Upper lobe of left lung (tissue), 4 donors: ENCODE measurements around the gene ZNF652.

Experiments used
- CTCF ChIP-seq, 6 experiments: fragments of 450-650 bp in 4 of 6; fragments of 200-600 bp in 2 of 6; sonication (generic) in 2 of 6; IDR thresholded peaks; one replicate each; pipeline ENCODE4 v1.5.1; 2016 to 2019; ENCODE audit warnings: antibody characterized with exemption in 6 of 6
- EP300 ChIP-seq, 4 donors: sonication (generic); formaldehyde crosslinking; IDR thresholded peaks; one replicate each; pipeline ENCODE4 v1.5.1; 2017; ENCODE audit warnings: antibody characterized with exemption in 4 of 4, control low read depth in 2 of 4
- POLR2A ChIP-seq, 4 donors: fragments of 450-650 bp; IDR thresholded peaks; one replicate each; pipeline ENCODE4 v1.5.1; 2016 to 2017; ENCODE audit warnings: antibody characterized with exemption in 4 of 4, mild to moderate bottlenecking in 2 of 4
- POLR2AphosphoS5 ChIP-seq, 2 donors: sonication (generic); formaldehyde crosslinking; IDR thresholded peaks; one replicate each; pipeline ENCODE4 v1.5.1; 2017; ENCODE audit warnings: antibody characterized with exemption in 2 of 2

GRCh38 chr17:49294122-49294521, 67.9 kb downstream of the ZNF652 start:
- no peak for TF ChIP-seq EP300 (IDR thresholded peaks at IDR 0.05)
- no peak for TF ChIP-seq CTCF (IDR thresholded peaks at IDR 0.05)
- TF ChIP-seq POLR2A (IDR thresholded peaks at IDR 0.05): no peak
- no peak for TF ChIP-seq POLR2AphosphoS5 (IDR thresholded peaks at IDR 0.05)
